ENCODE measurements around the gene SUMF1.
A peak's percentile ranks its signal among the peaks of the same experiment; 100 is the strongest.

SUMF1 gene

DNA sequence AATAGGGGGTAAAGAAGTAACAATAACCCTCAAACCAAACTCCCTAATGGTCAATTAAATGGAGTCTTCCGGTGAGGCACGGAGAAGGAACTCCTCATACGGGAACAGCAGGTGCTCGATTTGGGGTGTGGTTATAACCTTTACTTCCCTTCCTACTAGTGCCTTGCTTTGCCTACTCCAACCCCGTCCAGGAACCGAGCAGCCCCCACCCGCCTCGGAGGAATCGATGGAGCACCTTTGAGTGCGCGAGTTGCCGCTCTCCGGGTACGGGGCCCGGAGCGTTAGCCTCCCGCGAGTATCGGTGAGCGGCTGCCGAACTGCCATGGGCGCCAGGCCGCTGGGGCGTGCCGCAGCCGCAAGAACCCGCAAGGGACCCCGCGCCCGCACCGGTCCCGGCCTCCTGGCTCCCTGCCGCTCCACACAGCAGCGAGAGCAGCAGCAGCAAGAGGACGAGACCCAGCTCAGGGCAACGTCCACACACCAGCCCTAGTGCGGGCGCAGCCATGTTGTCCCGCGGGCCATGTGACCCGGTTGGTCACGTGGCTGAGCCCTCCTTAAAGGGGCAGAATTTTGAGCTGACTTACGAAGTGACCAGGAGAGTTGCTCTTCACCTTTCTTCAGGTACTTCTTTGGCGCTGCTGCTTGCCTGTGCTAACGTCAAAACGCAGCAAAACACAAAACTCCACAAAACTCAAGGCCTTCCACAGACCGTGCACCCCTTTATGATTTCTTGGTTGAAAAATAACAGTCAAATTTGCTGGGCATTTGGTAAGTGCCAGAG lies at the start of gene SUMF1:
SUMF1 (minus strand) TSS at position 529 of the 781 bp plus-strand sequence; CDS start at position 505, 24 bp downstream.
- DNase-seq (ENCODE audit: low read depth in 2 of 2) = peak; percentile 29 to 43

DNA sequence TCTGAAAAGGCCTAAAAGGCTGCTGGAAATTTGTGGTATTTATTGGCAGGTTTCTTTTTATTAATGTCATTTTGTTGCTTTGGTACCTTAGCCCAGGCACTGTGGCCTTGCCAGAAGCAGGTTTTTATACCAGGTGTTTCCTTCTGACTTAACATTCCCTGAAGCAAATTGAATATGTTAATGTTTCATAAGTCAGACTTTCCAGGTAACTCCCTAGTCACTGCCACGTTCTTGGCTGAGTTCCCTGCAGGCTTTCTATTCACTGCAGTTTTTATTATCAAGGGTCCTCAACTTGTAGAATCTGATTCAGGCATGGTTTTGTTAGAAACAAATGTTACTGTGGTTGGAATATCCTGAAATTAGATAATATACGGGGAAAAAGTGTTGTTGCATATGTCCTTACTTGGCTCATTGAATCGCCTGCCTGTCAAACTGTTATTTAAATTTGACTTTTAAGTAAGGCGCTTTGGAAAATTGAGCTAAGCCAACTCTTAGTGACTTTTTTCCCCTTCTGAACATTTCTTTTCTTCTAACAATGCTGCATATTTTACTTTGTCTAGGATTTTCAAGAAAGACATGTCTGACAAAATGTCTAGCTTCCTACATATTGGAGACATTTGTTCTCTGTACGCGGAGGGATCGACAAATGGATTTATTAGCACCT lies 49.0 kb upstream of the SUMF1 start:
- no peak for DNase-seq (ENCODE audit: low read depth in 2 of 2)

DNA sequence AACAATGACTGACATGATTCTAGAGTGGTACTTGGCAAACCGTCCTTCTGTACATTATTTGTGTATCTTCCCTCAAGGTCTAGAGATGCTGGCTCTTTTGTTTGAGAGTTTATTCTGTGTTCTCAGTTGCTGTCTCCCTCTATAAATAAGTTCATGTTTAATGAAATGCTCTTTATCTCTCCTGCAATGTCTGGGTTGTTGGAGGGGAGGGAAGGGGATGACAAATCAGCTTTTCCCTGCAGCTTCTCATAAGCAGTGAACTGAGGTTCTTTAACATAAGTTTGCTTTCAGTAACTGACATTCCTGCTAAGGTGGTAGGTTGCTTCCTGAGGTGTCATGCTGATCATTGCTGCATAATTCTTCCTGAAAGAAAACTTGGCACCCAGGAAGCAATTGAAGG lies 47.8 kb upstream of the SUMF1 start:
- DNase-seq (ENCODE audit: low read depth in 2 of 2) = no peak

DNA sequence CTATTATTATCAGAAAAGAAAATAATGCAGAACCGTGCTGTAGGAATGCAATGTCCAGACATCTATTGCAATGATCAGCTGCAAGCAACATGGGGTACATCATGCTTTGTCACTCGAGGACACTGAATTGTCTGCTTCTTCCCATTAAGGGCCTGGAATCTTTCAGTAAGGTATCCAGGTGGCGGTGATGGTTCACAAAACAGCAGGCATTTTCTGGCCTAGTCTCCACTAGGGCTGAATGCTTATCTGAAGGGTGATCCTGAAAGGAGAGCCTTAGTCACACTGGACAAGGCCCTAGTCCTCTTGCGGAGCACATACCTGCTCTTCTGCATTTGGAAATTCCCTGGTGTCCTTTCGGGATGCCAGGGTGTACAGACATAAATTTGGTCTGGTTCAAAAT lies 47.3 kb upstream of the SUMF1 start:
- no peak for DNase-seq (ENCODE audit: low read depth in 2 of 2)

DNA sequence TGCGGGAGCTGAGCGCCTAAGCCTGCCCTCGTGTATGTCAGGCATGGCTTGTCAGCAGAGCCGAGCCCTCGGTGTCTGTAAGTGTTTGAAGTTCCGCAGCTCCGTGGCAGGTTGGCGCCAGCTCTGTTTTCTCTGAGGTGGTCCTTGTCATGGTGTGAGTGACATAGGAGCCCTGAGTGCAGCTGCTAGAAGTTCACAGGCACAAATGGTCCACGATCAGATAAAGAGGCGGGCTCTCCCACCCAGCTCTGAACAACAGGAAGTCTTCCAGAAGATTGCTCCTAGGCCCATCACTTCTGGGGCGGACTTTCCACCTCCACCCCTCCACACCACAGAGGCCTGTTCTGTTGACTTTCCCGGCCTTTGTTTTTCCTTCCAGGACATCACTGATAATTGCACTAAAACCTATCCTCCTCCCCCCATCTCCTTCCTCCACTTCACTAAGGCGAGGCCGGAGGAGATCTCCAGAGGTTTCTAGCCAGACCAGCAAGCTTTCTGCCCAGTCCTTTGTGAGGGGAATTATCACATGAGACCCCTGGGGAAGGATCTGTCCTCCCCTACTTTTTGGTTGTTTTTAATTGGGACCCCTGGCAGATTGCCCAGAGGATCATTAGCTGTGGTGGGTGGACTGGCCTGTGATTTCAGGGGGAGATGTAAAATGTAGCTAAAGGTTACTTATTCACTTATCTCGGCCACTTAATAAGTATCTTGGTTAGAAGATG lies 46.0 kb upstream of the SUMF1 start:
- DNase-seq (ENCODE audit: low read depth in 2 of 2) = no peak

DNA sequence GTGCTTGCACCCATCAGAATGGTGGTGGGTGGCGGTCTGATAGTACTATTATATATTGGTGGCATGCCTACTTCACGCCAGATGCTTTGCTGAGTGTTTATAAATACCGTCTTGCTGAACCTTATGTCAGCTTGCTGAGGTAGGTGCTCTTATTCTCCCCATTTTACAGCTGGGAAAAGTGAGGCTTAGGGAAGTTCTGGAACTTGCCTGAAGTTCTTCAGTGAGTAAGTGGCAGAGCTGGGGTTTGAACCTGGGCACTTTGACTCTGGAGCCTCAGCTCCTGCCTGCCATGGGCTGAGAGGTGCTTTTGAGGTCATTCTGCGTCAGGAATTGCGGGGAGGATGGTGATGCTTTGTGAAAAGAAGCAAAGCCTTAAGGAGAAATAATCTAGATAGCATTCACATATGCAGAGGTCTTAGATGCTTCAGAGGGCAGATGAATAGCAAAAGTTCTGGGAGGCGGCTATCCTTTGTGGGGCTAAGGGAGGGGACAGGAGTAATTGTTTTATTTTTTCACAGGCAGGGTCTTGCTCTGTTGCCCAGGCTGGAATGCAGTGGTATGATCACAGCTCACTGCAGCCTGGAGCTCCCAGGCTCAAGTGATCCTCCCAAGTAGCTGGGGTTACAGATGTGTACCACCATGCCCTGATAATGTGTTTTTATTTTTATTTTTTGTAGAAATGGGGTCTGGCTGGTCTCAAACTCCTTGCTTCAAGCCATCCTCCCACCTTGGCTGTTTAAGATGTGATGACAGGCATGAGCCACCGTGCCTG lies 44.6 kb upstream of the SUMF1 start:
- DNase-seq (ENCODE audit: low read depth in 2 of 2) = no peak

DNA sequence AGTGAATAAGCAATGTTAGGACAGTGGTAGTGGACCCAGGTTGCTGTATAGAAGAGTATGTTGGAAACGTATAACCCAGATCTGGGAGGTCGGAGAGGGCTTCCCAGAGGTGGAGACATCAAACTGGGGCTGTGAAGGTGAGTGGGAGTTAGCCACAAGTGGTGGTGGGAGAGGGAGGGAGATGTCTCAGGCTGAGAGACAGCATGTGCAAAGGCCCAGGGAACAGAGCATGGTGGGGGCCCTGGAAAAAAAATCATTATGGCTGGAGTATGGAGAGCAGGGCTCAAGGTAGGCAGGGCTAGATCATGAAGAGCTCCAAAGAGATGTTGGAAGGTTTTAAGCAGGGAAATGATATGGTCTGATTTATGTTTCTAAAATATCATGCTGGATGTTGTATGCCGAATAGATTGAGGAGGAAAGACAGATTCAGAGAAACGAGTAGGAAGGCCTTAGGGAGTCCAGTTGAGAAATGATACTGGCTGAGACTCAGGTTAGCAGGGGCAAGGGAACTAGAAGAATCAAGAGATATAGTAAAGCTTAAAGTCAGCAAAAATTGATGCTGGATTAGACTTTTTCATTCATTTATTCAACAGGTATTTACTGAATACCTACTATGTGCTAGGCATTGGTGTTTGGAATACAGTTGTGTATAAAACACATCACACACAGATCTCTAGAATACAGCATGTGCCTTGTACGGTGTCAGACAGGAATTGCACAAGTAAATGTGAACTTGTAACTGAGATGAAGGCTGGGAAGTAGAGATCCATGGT lies 43.1 kb upstream of the SUMF1 start:
- DNase-seq (ENCODE audit: low read depth in 2 of 2) = no peak

DNA sequence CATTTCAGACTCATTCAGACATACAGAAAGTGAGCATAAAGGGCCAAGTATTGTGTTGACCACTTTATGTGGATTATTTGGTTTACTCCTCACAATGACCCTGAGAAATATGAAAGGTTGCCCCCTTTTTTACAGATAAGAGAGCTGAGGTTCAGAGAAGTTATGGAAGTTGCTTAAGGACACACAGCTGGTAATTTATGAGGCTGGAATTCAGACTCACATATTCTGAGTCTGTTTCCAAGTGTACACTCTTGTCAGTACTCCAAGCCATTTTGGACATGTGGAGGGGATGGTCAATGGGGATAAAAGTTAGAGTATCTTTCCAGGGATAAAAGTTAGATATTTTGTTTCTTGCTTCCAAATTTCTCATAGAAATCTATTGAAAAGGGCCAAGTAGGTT lies 42.0 kb upstream of the SUMF1 start:
- DNase-seq (ENCODE audit: low read depth in 2 of 2) = no peak

DNA sequence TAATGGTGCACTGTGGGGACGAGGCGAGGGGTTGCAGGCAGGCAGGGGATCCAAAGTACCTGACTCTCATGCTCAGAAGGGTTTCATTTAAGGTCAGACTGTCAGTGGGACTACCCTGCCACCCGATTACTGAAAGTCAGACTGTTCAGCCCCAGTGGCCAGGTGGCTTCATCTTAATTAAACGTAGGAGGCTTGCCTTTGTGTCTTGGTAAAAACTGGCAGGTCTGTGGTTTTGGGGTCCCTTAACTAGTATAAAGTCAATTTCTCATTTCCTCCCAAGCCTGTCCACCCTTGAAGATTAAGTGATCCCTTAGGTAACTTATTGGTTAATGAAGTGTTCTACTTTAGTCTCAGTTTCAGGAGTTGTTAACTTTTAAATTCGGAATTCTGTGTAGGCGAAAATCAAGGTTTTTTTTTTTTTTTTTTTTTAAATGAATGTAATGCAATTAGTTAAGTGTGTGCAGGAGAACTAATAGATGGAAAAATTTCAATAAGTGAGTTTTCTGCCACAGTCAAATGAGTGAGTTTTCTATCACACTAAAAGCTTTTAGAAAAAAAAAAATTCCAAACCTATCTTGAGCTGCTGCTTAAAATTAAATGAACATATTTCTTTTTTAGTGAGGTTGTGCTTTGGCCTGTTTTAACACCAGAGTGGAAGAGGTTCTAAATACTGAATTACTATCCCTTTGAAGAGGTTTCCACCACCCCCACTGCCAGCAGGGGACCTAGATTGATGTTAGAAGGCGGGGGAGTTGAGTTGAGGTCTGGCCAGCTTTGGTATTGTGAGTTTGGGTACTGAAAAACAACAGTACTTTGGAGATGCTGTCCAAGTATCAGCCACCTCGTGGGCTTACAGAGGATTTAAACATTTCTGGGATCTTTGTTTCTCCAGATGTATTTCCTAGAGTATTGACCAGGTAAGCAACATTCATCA lies 41.2 kb upstream of the SUMF1 start:
- no peak for DNase-seq (ENCODE audit: low read depth in 2 of 2)

DNA sequence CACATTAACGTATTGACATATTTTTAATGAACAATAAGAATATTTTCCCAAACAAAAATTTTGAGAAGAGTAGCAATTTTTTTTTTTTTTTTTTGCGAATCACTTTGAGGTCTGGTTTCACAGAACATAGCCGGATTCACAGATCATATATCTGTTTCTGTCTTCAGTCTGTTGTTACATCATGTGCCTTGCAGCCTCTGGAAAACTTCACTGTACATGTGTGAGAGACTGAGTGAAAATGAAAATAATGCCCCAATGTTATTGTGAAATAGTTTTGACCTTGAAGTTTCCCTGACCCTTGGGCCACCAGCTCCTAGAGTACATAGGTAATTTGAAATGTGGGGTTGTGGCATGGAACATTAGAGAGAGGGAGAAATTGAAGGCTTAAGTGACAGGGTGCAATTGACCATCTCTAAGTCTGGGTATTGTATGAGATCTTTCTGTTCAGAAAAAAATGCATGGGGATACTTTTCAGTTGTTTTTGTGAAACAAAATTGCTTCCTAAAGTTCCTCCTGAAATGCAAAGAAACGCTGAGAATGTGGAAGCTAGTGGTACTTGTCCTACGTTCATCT lies 40.0 kb upstream of the SUMF1 start:
- DNase-seq (ENCODE audit: low read depth in 2 of 2) = no peak

DNA sequence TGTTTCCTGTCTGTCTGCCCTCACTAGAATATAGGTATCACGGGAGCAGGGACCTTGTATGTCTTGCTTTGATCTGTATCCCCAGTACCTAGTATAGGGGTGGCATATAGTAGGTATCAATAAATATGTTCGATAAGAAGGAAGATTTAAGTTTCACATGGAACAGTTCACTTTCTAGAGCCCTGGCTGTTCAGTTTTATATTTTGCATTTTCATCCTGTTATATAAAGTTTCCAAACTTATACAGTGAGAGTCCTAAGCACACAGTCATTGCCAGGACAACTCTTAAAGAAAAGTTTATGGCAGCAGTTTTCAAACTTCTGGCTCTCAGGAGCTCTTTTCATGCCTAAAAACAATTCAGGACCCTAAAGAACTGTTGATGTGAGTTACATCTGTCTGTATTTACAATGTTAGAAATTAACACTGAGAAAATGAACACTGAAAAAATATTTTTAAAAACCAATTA lies 39.5 kb upstream of the SUMF1 start:
- no peak for DNase-seq (ENCODE audit: low read depth in 2 of 2)

DNA sequence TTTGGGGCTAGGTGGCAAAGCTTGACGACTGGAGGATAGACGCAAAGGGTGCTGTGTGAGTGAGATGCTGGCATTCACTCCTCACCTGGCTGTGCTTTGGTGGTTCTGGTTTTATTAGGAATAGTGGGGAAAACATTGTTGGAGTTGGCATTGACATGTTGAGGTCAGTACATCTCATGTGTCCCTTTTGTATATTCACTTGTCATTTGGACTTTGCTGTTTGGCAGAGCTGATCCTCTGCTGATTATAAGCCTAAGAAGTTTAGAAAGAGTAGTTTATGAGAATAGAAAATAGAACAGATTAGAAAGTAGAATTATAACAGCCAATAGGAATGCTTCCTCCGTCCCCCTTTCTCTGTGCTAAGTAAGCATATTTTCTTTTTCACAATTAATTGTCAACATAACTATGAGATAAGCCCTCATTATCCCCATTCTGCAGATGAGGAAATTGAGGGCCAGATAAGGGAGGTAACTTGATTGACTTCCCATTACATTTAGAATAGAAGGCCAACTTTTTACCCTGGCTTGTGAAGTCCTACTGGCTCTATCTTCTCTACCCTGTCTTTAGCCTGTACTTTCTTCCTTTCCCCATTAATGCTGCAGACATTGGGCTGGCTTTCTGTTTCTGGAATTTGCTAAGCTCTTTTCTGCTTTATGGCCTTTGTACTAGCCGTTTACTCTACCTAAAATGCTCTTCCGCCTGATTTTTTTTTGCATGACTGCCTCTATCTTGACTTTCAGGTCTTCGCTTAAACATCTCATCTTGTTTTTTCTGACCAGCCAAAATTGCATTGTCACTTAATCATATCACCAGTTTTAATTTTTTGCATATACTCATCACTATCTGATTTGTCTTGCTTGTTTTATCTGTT lies 38.9 kb upstream of the SUMF1 start:
- no peak for DNase-seq (ENCODE audit: low read depth in 2 of 2)

DNA sequence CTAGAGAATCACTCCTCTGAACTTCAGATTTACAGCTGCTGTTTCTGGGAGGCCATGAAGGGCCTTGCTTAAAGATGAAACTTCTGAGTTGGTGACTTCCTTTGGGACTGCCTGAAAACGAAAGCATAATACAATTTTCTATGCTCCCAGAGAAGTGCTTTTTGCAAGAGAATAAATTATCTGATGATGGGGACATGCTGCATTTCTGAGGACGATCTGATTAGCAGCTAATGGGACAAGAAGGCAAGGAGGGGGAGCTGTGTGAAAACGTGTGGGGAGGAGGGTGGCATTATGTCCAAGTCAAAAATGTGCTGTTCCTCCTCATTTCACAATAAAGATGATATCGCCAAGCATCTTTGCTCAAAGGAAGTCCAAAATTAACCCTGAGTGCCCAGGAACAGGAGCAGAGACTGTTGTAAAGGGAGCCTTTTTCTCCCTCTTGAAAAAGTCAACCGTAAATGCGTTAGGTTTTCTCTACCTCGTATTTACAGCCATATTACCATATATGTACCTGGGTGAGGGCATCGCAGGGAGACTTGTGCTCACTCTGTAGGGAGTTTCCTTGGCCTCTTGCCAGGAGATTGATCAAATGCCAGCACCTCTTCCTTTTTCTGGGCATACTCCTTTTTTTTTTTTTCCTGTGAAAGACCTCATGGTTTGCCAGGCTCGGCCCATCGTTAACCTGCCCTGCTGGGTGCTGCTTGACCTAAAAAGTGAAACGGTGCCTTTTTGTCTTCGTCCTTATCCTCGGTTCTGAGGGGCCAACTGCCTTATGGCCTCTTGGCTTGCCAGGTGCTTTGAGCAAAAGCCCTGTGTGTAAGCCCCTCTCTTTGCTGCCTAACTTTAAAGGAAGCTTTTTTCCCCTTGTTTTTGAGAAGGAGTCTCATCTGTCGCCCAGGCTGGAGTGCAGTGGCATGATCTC lies 37.5 kb upstream of the SUMF1 start:
- no peak for DNase-seq (ENCODE audit: low read depth in 2 of 2)

DNA sequence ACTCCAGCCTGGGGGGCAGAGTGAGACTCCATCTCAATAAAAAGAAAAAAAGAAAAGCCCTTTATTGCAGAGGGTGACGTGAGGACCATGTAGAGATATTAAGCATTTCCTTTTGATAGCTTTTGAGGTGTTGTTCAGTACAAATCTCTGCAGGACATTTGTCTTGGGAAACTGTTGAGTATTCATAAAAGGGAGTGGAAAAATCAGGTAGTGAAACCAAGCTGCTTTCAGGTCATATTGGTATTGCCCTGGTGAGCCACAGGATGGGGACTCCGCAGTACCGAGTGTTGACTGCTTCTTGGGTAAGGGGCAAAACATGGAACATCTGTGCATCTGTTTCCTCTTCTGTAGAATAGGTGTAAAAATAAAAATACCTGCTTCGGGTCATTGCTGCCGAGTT lies 36.0 kb upstream of the SUMF1 start:
- DNase-seq (ENCODE audit: low read depth in 2 of 2) = no peak

DNA sequence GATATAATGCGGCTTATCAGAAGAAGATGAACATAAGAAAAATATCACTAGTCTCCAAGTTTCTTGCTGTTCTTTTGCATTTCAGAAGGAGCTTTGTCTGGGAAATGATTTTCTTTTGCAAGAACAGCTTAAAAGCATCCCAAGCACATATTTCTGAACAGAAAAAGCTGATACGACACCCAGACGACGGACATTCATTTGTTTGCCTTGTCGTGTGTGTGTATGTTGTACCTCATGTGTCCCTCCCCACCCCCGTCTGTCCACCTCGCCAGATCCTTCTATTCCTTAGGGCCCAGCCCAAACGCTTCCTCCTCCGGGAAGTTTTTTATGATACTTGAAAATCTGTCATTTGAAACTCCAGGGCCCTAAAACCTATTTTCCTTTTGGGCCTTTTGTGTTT lies 34.9 kb upstream of the SUMF1 start:
- no peak for DNase-seq (ENCODE audit: low read depth in 2 of 2)

DNA sequence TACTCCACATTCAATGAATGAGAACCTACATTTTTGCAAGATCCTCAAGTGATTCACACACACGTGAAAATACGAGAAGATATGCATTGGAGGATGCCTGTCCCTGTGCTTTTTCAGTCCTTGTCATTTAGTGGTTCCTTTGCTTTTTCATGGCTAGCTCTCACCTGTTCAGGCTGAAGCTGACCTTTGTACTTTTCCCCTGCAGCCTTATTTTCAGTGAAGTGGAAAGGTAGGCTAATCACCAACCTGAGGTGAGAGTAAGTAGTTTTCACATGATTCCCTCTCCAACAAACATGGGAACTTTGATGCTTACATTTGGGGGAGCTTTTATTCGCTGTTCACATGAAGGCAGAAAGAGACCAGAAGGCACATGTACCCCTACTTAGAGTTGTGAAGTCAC lies 34.4 kb upstream of the SUMF1 start:
- no peak for DNase-seq (ENCODE audit: low read depth in 2 of 2)

DNA sequence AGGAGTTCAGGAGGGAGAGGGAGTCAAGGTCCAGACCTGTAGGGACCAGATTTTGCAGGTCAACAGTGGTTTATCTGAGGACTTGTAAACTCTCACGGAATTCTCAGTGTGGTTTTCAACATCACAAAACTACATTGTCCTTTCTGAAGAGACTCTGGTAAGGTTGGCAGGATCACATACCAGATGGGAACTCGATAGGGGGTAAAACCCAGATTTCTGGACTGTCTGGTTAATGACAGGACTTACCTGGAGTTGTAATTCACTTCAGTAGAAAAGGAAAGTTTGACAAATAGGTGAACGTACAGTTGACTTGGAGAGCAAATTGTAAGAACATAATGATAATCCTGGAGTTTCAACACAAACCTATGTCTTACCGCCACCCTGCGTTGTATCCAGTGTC lies 31.4 kb upstream of the SUMF1 start:
- no peak for DNase-seq (ENCODE audit: low read depth in 2 of 2)
